PC-3 (cell line): ENCODE results near the gene VAT1L.

Experiments used
- CTCF ChIP-seq: fragments of 300-600 bp; sonication (generic); conservative IDR thresholded peaks from 2 replicates; pipeline ENCODE4 v1.5.1; 2017; ENCODE audit warnings: antibody characterized with exemption, low read depth, mild to moderate bottlenecking, low read length
- EZH2 ChIP-seq: fragments of 300-600 bp; sonication (generic); IDR thresholded peaks from one replicate; pipeline ENCODE4 v1.6.1; 2017; ENCODE audit warnings: antibody characterized with exemption, mild to moderate bottlenecking, low read length; ENCODE audit not compliant: unreplicated experiment
- EZH2phosphoT487 ChIP-seq: fragments of 300-600 bp; sonication (generic); IDR thresholded peaks from 2 replicates; pipeline ENCODE4 v1.6.1; 2018; ENCODE audit warnings: mild to moderate bottlenecking, antibody characterized with exemption, low read length, borderline replicate concordance

- TF ChIP-seq EZH2 (no peak), CTCF (no peak), EZH2phosphoT487 (no peak)
Observed at GRCh38 chr16:77946823-77947222, 158.5 kb downstream of the VAT1L start.
